GM18861 (cell line): Measurements from ENCODE around the gene ATXN2.
"Not testable (repeated sequence)": the region's sequence is repeated elsewhere in the genome, so short reads cannot be mapped to it uniquely, and the experiment has no call there.

ENCODE experiments used
- ATAC-seq: cut with Tn5 transposase; IDR thresholded peaks from one replicate; pipeline ENCODE4 v1.9.1; 2021; ENCODE audit not compliant: unreplicated experiment

Gene ATXN2

GRCh38 chr12:111507719-111508118 is 91.4 kb downstream of the ATXN2 start:
- not testable (repeated sequence) for ATAC-seq

- not testable (repeated sequence) for ATAC-seq
These were observed 91.9 kb downstream of the ATXN2 start for GRCh38 chr12:111507258-111507657.

GRCh38 chr12:111506260-111506659 is 92.9 kb downstream of the ATXN2 start:
- no peak for ATAC-seq

GRCh38 chr12:111505601-111506036 is 93.5 kb downstream of the ATXN2 start:
- no peak for ATAC-seq

GRCh38 chr12:111503116-111503515 is 96.0 kb downstream of the ATXN2 start:
- ATAC-seq, result no peak

- ATAC-seq, result no peak
These were observed 104.4 kb downstream of the ATXN2 start for GRCh38 chr12:111494676-111495075.

- ATAC-seq, result not testable (repeated sequence)
These were observed 106.1 kb downstream of the ATXN2 start for GRCh38 chr12:111492979-111493378.

GRCh38 chr12:111488798-111489197 is 110.3 kb downstream of the ATXN2 start:
- no peak for ATAC-seq

- no peak for ATAC-seq
These were observed 110.8 kb downstream of the ATXN2 start for GRCh38 chr12:111488271-111488670.

GRCh38 chr12:111482462-111482861 is 116.7 kb downstream of the ATXN2 start:
- ATAC-seq, result no peak

- ATAC-seq, result no peak
These were observed 127.9 kb downstream of the ATXN2 start for GRCh38 chr12:111471236-111471635.

GRCh38 chr12:111469401-111469800 is 129.7 kb downstream of the ATXN2 start:
- no peak for ATAC-seq

GRCh38 chr12:111467857-111468241 is 131.3 kb downstream of the ATXN2 start:
- no peak for ATAC-seq

GRCh38 chr12:111467092-111467856 is 131.8 kb downstream of the ATXN2 start:
- ATAC-seq, result no peak

- peak; percentile 76 for ATAC-seq
These were observed 136.8 kb downstream of the ATXN2 start for GRCh38 chr12:111462210-111462769.

GRCh38 chr12:111460111-111460510 is 139.0 kb downstream of the ATXN2 start:
- ATAC-seq, result not testable (repeated sequence)

GRCh38 chr12:111458546-111459172 is 140.5 kb downstream of the ATXN2 start:
- no peak for ATAC-seq

- ATAC-seq, result no peak
These were observed 141.5 kb downstream of the ATXN2 start for GRCh38 chr12:111457577-111457976.

- ATAC-seq, result no peak
These were observed 142.0 kb downstream of the ATXN2 start for GRCh38 chr12:111457071-111457470.

GRCh38 chr12:111455448-111456320 is 143.4 kb downstream of the ATXN2 start:
- no peak for ATAC-seq
